Parathyroid adenoma (tissue), 2 donors: ENCODE results near the gene KMO.

Experiments used
- H2AFZ ChIP-seq: fragments of 300-600 bp; sonication (generic); one replicate; pipeline ENCODE4 v1.7.0; 2017; ENCODE audit warnings: antibody characterized with exemption, mild to moderate bottlenecking
- H3K27ac ChIP-seq: fragments of 300-600 bp; sonication (generic); one replicate; pipeline ENCODE4 v1.7.0; 2017
- H3K27me3 ChIP-seq: fragments of 300-600 bp; sonication (generic); one replicate; pipeline ENCODE4 v1.7.0; 2017; ENCODE audit warnings: low read length; ENCODE audit not compliant: control insufficient read depth, insufficient read depth
- H3K36me3 ChIP-seq: fragments of 300-600 bp; sonication (generic); one replicate; pipeline ENCODE4 v1.7.0; 2017; ENCODE audit warnings: low read length; ENCODE audit not compliant: control insufficient read depth, insufficient read depth
- H3K4me1 ChIP-seq: fragments of 300-600 bp; sonication (generic); one replicate; pipeline ENCODE4 v1.7.0; 2017; ENCODE audit warnings: control low read depth
- H3K4me2 ChIP-seq: fragments of 300-600 bp; sonication (generic); one replicate; pipeline ENCODE4 v1.7.0; 2017; ENCODE audit warnings: low read length
- H3K4me3 ChIP-seq: fragments of 300-600 bp; sonication (generic); one replicate; pipeline ENCODE4 v1.7.0; 2017; ENCODE audit warnings: low read depth, low read length
- H3K79me2 ChIP-seq: fragments of 300-600 bp; sonication (generic); one replicate; pipeline ENCODE4 v1.7.0; 2017; ENCODE audit warnings: control low read depth
- H3K9ac ChIP-seq: fragments of 300-600 bp; sonication (generic); one replicate; pipeline ENCODE4 v1.7.0; 2017; ENCODE audit warnings: mild to moderate bottlenecking
- H3K9me3 ChIP-seq: fragments of 300-600 bp; sonication (generic); one replicate; pipeline ENCODE4 v1.7.0; 2017; ENCODE audit warnings: low read length; ENCODE audit not compliant: control insufficient read depth
- CTCF ChIP-seq: fragments of 300-600 bp; sonication (generic); IDR thresholded peaks from one replicate; pipeline ENCODE4 v1.7.0; 2017; ENCODE audit warnings: antibody characterized with exemption, mild to moderate bottlenecking
- donor health status: primary hyperparathyroidism.

Gene KMO

GRCh38 chr1:241525026-241525425 lies 7.2 kb upstream of the KMO start:
- H3K9ac ChIP-seq, result no peak overlapping the region
- no peak for TF ChIP-seq CTCF

GRCh38 chr1:241527146-241527545 lies 5.0 kb upstream of the KMO start:
- Histone ChIP-seq H3K4me1 (no peaks in the 10 kb centered on the region), H3K4me2 (no peak overlapping the region), H3K27me3 (no peaks in the 10 kb centered on the region), H3K27ac (no peak overlapping the region), H3K9ac (no peak overlapping the region), H3K4me3 (no peak overlapping the region), H3K79me2 (no peaks in the 10 kb centered on the region), H3K9me3 (no peaks in the 10 kb centered on the region), H2AFZ (no peak overlapping the region), H3K36me3 (no peaks in the 10 kb centered on the region)
- TF ChIP-seq CTCF, result no peak

More at GRCh38 chr1:241525026-241525425, 7.2 kb upstream of the KMO start:
- no peaks in the 10 kb centered on the region for H3K4me1 ChIP-seq
- H3K79me2 ChIP-seq, result no peaks in the 10 kb centered on the region
- no peaks in the 10 kb centered on the region for H3K36me3 ChIP-seq
- H3K4me2 ChIP-seq, result no peak overlapping the region
- H3K9me3 ChIP-seq, result no peaks in the 10 kb centered on the region
- H2AFZ ChIP-seq, result no peak overlapping the region
- no peaks in the 10 kb centered on the region for H3K27me3 ChIP-seq
- no peak overlapping the region for H3K27ac ChIP-seq
- no peak overlapping the region for H3K4me3 ChIP-seq

GRCh38 chr1:241531195-241532161 lies 700 bp upstream of the KMO start:
- Histone ChIP-seq H2AFZ (peak overlapping the region; percentile 13), H3K36me3 (no peaks in the 10 kb centered on the region), H3K9me3 (no peaks in the 10 kb centered on the region), H3K4me2 (peak overlapping the region; percentile 57), H3K4me3 (peak overlapping the region; percentile 43), H3K4me1 (no peaks in the 10 kb centered on the region), H3K79me2 (no peaks in the 10 kb centered on the region), H3K27me3 (no peaks in the 10 kb centered on the region), H3K27ac (no peak overlapping the region), H3K9ac (no peak overlapping the region)
- TF ChIP-seq CTCF, result peak; percentile 31

- Histone ChIP-seq H3K4me2 (no peak overlapping the region), H3K27ac (no peak overlapping the region), H3K9me3 (no peaks in the 10 kb centered on the region), H3K4me3 (no peak overlapping the region), H3K36me3 (no peaks in the 10 kb centered on the region), H3K27me3 (no peaks in the 10 kb centered on the region), H2AFZ (no peak overlapping the region), H3K9ac (no peak overlapping the region), H3K79me2 (no peaks in the 10 kb centered on the region), H3K4me1 (no peaks in the 10 kb centered on the region)
- TF ChIP-seq CTCF, result no peak
These were observed 686 bp downstream of the KMO start for GRCh38 chr1:241532864-241533263.
